Measurements from ENCODE around the gene USF2.

The USF2 gene

GRCh38 chr19:35305181-35305580 is 36.4 kb downstream of the USF2 start:
- no peaks in the 10 kb centered on the region for H4K20me1 ChIP-seq
- H3K4me1 ChIP-seq, result peaks cover 62 to 85% (median 75%) of the 10 kb centered on the region in 10 experiments
- H3K9ac ChIP-seq, result peak overlapping the region in 1 of 11 experiments; percentile 48; a peak in 2 of 22 replicates
- H3K4me2 ChIP-seq, result peak overlapping the region; percentile 43 to 88 (median 77)
- H3K36me3 ChIP-seq, result no peaks in the 10 kb centered on the region
- peak overlapping the region in 8 of 11 experiments; percentile 46 to 71 (median 56); a peak in 15 of 22 replicates for H3K27ac ChIP-seq
- no peaks in the 10 kb centered on the region for H3K27me3 ChIP-seq
- H3K9me3 ChIP-seq (replicated peaks in 1 of 11), result no peaks in the 10 kb centered on the region
- TF ChIP-seq Cebpa-rat (IDR thresholded peaks at IDR 0.05), result no peak
- H3K4me3 ChIP-seq, result no peak overlapping the region

- no peaks in the 10 kb centered on the region for H3K9me3 ChIP-seq (replicated peaks in 1 of 11)
- H3K4me3 ChIP-seq, result no peak overlapping the region
- peak overlapping the region; percentile 71 to 94 (median 83) for H3K4me2 ChIP-seq
- no peaks in the 10 kb centered on the region for H3K27me3 ChIP-seq
- no peak for TF ChIP-seq Cebpa-rat (IDR thresholded peaks at IDR 0.05)
- peak overlapping the region in 10 of 11 experiments; percentile 38 to 69 (median 65); a peak in 17 of 22 replicates for H3K27ac ChIP-seq
- no peaks in the 10 kb centered on the region for H3K36me3 ChIP-seq
- peak overlapping the region in 3 of 11 experiments; percentile 38 to 54 (median 43); a peak in 5 of 22 replicates for H3K9ac ChIP-seq
- H4K20me1 ChIP-seq, result no peaks in the 10 kb centered on the region
- peaks cover 77 to 92% (median 88%) of the 10 kb centered on the region in 10 experiments for H3K4me1 ChIP-seq
Observed at GRCh38 chr19:35306473-35307246, 37.9 kb downstream of the USF2 start.

- Histone ChIP-seq H3K4me1 (peaks cover 90 to 99% (median 98%) of the 10 kb centered on the region in 10 experiments), H3K9me3 (replicated peaks in 1 of 11) (no peaks in the 10 kb centered on the region), H3K27ac (peak overlapping the region in 10 of 11 experiments; percentile 21 to 69 (median 62); a peak in 20 of 22 replicates), H3K4me2 (peak overlapping the region; percentile 71 to 94 (median 83)), H3K4me3 (no peak overlapping the region), H3K9ac (peak overlapping the region in 10 of 11 experiments; percentile 15 to 55 (median 43); a peak in 19 of 22 replicates), H3K27me3 (no peaks in the 10 kb centered on the region), H3K36me3 (no peaks in the 10 kb centered on the region), H4K20me1 (no peaks in the 10 kb centered on the region)
- TF ChIP-seq Cebpa-rat (IDR thresholded peaks at IDR 0.05), result no peak
Observed at GRCh38 chr19:35307931-35308330, 39.2 kb downstream of the USF2 start.

- H4K20me1 ChIP-seq, result no peaks in the 10 kb centered on the region
- peak overlapping the region; percentile 82 to 97 (median 89); a peak in 21 of 22 replicates for H3K4me2 ChIP-seq
- H3K9ac ChIP-seq, result peak overlapping the region in 2 of 11 experiments; percentile 69 to 73; a peak in 3 of 22 replicates
- peak overlapping the region in 8 of 11 experiments; percentile 57 to 85 (median 78); a peak in 12 of 22 replicates for H3K27ac ChIP-seq
- H3K4me3 ChIP-seq, result no peak overlapping the region
- H3K27me3 ChIP-seq, result no peaks in the 10 kb centered on the region
- no peak for TF ChIP-seq Cebpa-rat (IDR thresholded peaks at IDR 0.05)
- H3K4me1 ChIP-seq, result peaks cover 92 to 99% (median 98%) of the 10 kb centered on the region in 10 experiments
- no peaks in the 10 kb centered on the region for H3K36me3 ChIP-seq
- no peaks in the 10 kb centered on the region for H3K9me3 ChIP-seq (replicated peaks in 1 of 11)
Observed at GRCh38 chr19:35308910-35309309, 40.1 kb downstream of the USF2 start.

- H3K4me1 ChIP-seq, result peaks cover 96 to 99% (median 98%) of the 10 kb centered on the region in 10 experiments
- no peaks in the 10 kb centered on the region for H4K20me1 ChIP-seq
- H3K27ac ChIP-seq, result peak overlapping the region in 10 of 11 experiments; percentile 30 to 85 (median 77); a peak in 20 of 22 replicates
- H3K4me2 ChIP-seq, result peak overlapping the region; percentile 82 to 97 (median 89)
- no peaks in the 10 kb centered on the region for H3K36me3 ChIP-seq
- no peak for TF ChIP-seq Cebpa-rat (IDR thresholded peaks at IDR 0.05)
- H3K9me3 ChIP-seq (replicated peaks in 1 of 11), result no peaks in the 10 kb centered on the region
- peak overlapping the region in 1 of 10 experiments; percentile 28; a peak in 3 of 20 replicates for H3K4me3 ChIP-seq
- peak overlapping the region in 10 of 11 experiments; percentile 24 to 73 (median 46); a peak in 17 of 22 replicates for H3K9ac ChIP-seq
- no peaks in the 10 kb centered on the region for H3K27me3 ChIP-seq
Observed at GRCh38 chr19:35309481-35310279, 40.9 kb downstream of the USF2 start.

- H3K36me3 ChIP-seq, result no peaks in the 10 kb centered on the region
- H3K27me3 ChIP-seq, result no peaks in the 10 kb centered on the region
- H3K4me3 ChIP-seq, result 0 out of 20 replicates have a peak overlapping the region, but pooled peaks of 1 of the 10 experiments have one; percentile 28
- peak overlapping the region in 8 of 11 experiments; percentile 24 to 73 (median 58); a peak in 12 of 22 replicates for H3K9ac ChIP-seq
- H3K27ac ChIP-seq, result peak overlapping the region in 10 of 11 experiments; percentile 30 to 85 (median 77); a peak in 19 of 22 replicates
- H3K9me3 ChIP-seq (replicated peaks in 1 of 11), result no peaks in the 10 kb centered on the region
- H3K4me2 ChIP-seq, result peak overlapping the region; percentile 82 to 97 (median 89)
- TF ChIP-seq Cebpa-rat (IDR thresholded peaks at IDR 0.05), result peak in 2 of 11 experiments; percentile 57 to 73; a peak in 3 of 22 replicates
- H3K4me1 ChIP-seq, result peaks cover 96 to 99% (median 98%) of the 10 kb centered on the region in 10 experiments
- no peaks in the 10 kb centered on the region for H4K20me1 ChIP-seq
Observed at GRCh38 chr19:35310331-35310730, 41.6 kb downstream of the USF2 start.

- H3K27ac ChIP-seq, result peak overlapping the region in 10 of 11 experiments; percentile 57 to 85 (median 77); a peak in 19 of 22 replicates
- no peaks in the 10 kb centered on the region for H3K36me3 ChIP-seq
- no peaks in the 10 kb centered on the region for H3K9me3 ChIP-seq (replicated peaks in 1 of 11)
- H3K4me1 ChIP-seq, result peaks cover 97 to 99% (median 99%) of the 10 kb centered on the region in 10 experiments
- H3K9ac ChIP-seq, result peak overlapping the region; percentile 7 to 73 (median 67); a peak in 15 of 22 replicates
- peak overlapping the region; percentile 82 to 97 (median 89) for H3K4me2 ChIP-seq
- no peaks in the 10 kb centered on the region for H3K27me3 ChIP-seq
- no peak for TF ChIP-seq Cebpa-rat (IDR thresholded peaks at IDR 0.05)
- H4K20me1 ChIP-seq, result no peaks in the 10 kb centered on the region
- H3K4me3 ChIP-seq, result no peak overlapping the region
Observed at GRCh38 chr19:35310811-35311465, 42.2 kb downstream of the USF2 start.

Measured in BLaER1 treated with 17β-estradiol and CSF1 and Interleukin-3, amounts not matched to agents 10 nM and 100 nM (cell line).